ENCODE results near the gene WRNIP1.

WRNIP1 gene

DNA sequence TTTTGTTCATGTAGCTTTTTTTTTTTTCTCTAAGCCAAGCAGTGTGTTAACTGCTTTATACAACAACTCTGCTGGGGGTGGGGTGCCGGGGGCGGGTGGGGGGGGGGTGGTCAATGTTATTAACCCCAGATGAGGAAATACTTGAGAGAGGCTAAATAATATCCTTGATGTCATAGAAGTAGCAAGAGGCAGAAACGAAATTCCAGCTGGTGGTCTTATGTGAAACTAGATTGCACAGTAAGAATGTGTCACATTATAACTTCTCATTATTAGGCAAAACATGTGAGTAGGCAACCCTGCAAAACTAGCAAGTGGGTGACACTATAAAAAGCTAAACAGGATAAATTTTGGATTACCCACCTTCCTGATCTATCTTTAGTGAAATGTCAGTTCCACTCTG is 27.3 kb upstream of the WRNIP1 start:
- Histone ChIP-seq H3K27me3 (no peaks in the 10 kb centered on the region), H3K36me3 (no peaks in the 10 kb centered on the region), H3K4me3 (no peak overlapping the region), H3K27ac (no peak overlapping the region), H3K4me1 (peaks cover 0 to 23% (median 10%) of the 10 kb centered on the region in 4 donors), H3K9me3 (no peaks in the 10 kb centered on the region)
- intact Hi-C loops (cut with DNase I; ENCODE audit: low total_unique reads), result no loop called here
- DNase-seq, result no peak
- TF ChIP-seq CTCF (IDR thresholded peaks at IDR 0.05), result no peak

DNA sequence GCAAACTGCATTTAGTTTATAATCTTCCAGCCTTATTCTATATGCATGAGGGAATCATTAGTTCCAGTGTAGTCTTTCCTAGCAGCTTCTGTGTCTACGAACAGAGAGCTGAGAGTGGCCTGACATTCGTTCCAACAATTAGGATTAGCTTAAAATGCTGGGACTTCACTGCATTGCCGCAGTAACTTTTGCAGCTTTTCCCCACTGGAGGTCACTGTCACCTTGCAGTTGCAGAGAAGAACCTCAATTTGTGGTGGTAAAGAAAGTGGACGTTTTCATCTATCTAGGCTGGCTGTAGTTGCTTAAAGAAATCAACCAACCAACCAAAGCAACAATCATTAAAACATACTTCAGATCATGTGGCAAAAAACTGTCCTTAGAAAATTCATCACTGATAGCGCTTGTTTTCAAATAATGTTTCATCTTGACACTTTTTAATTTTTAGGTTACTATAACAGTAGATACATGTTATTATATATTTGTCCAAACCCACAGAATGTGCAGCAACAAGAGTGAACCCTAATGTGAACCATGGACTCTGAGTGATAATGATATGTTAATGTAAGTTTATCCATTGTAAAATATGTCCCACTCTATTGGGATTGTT is 26.7 kb upstream of the WRNIP1 start:
- H3K27ac ChIP-seq, result no peak overlapping the region
- no peak overlapping the region for H3K4me3 ChIP-seq
- intact Hi-C loops (cut with DNase I; ENCODE audit: low total_unique reads), result no loop called here
- no peaks in the 10 kb centered on the region for H3K36me3 ChIP-seq
- no peaks in the 10 kb centered on the region for H3K9me3 ChIP-seq
- no peaks in the 10 kb centered on the region for H3K27me3 ChIP-seq
- TF ChIP-seq CTCF (IDR thresholded peaks at IDR 0.05), result peak; percentile 62 to 65
- DNase-seq, result peak in 1 of 2 donors; percentile 27
- H3K4me1 ChIP-seq, result peaks cover 0 to 20% (median 5%) of the 10 kb centered on the region in 4 donors

DNA sequence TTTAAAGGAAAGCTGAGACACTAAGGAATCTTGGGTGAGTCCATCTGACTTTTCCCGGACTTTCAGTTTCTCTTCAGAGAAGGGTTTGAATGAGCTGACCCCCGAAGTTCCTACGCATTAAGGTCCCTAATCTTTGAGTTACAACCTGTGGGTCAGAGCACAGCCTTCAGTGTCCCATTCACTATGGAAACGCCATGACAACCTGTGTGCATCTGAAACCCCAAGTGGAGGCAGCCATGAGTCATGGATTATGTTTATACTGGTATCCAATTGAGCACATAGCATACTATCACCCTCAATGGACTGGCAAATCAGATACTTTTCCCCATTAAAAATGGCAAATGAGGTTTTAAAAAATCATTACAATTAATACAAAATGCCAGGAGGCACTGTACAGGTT is 25.9 kb upstream of the WRNIP1 start:
- intact Hi-C loops (cut with DNase I; ENCODE audit: low total_unique reads), result no loop called here
- Histone ChIP-seq H3K27ac (no peak overlapping the region), H3K4me1 (peaks cover 0 to 20% (median 4%) of the 10 kb centered on the region in 4 donors), H3K4me3 (no peak overlapping the region), H3K27me3 (no peaks in the 10 kb centered on the region), H3K9me3 (no peaks in the 10 kb centered on the region), H3K36me3 (no peaks in the 10 kb centered on the region)
- no peak for TF ChIP-seq CTCF (IDR thresholded peaks at IDR 0.05)
- DNase-seq, result no peak

DNA sequence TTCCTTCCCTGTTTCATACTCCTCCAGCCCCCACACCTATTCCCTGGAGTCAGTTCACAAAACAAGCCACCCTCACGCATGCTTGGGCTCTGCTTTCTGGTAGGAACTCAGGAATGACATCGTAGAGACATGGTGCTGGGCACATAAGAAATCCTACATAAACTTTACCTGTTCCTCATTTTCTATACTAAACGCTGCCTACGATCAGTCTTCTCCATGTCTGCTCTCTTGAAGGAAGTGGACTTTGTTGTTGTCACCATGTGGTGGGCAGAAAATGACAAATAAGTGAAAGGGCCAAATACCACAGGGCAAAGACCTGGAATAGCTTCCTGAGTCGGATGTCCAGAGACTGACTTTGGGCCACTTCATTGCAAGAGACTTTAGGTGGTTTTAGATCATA is 24.6 kb upstream of the WRNIP1 start:
- H3K4me1 ChIP-seq, result peaks cover 0 to 14% (median 2%) of the 10 kb centered on the region in 4 donors
- no peak overlapping the region for H3K27ac ChIP-seq
- H3K9me3 ChIP-seq, result no peaks in the 10 kb centered on the region
- TF ChIP-seq CTCF (IDR thresholded peaks at IDR 0.05), result no peak
- intact Hi-C loops (cut with DNase I; ENCODE audit: low total_unique reads), result no loop called here
- no peak overlapping the region for H3K4me3 ChIP-seq
- H3K27me3 ChIP-seq, result no peaks in the 10 kb centered on the region
- DNase-seq, result no peak
- no peaks in the 10 kb centered on the region for H3K36me3 ChIP-seq

DNA sequence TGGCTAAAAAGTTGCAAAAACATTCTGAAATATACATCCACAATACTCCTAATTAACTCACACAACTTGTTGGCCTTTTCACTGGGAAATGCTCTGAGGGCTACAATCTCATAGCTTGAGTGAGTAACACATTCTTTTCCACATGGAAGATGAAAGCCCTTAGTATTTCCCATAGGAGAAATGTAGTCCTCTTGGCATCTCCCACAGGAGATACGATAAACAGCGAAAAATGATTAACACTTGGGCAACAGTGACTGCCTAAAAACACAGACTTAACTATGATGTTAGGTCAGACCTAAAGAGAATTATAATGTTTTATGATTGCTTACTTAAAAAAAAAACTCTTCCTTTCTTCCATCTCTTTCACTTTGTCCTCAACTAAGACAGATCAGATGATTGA is 23.4 kb upstream of the WRNIP1 start:
- peaks cover 0 to 14% (median 2%) of the 10 kb centered on the region in 4 donors for H3K4me1 ChIP-seq
- H3K27me3 ChIP-seq, result no peaks in the 10 kb centered on the region
- H3K9me3 ChIP-seq, result no peaks in the 10 kb centered on the region
- no peak overlapping the region for H3K4me3 ChIP-seq
- no peak for TF ChIP-seq CTCF (IDR thresholded peaks at IDR 0.05)
- no peak overlapping the region for H3K27ac ChIP-seq
- DNase-seq, result no peak
- intact Hi-C loops (cut with DNase I; ENCODE audit: low total_unique reads), result no loop called here
- no peaks in the 10 kb centered on the region for H3K36me3 ChIP-seq

Data from tibial artery (tissue), 4 donors.